ENCODE data around the gene ADGRV1. TPM values are rescaled to one million over a fixed set of nuclear protein-coding genes. Genes with fewer than 3 reads are reported as not detected.

The ADGRV1 gene
- total and polyA plus RNA-seq, 9 of the 15 experiments (the other 6 are each of a cell fraction or from before 2014, with no cell fraction given), result 21.7 to 156 (median 58.2) TPM

DNA sequence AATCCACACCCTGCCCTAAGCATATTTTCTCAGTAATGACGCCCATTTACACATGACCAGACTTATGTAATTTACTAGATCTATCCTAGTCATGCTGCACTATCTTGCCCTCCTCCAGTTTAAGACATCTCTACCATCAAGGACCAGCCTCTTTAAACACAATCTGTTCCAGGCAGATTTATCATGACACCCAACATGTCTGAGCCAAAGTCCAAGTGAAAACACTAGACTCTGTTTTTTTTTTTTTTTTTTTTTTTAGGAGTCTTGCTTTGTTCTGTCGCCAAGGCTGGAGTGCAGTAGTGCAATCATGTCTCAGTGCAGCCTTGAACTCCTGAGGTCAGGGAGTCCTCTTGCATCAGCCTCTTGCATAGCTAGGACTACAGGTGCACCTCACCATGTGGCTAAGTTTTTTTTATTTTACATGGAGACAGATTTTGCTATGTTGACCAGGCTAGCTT is 469.9 kb downstream of the ADGRV1 start (continued):
- TF ChIP-seq SMARCE1 (IDR thresholded peaks at IDR 0.05) (peak; percentile 28; the same call in 1 of the 2 replicates), SMAD4 (CRISPR knock-in tag; conservative IDR thresholded peaks at IDR 0.05) (peak; percentile 90), NCOA1 (IDR thresholded peaks at IDR 0.05; ENCODE audit: low read depth) (no peak), JUND (IDR thresholded peaks at IDR 0.05; ENCODE audit: borderline replicate concordance, low read depth, low read length) (peak; percentile 45; the same call in 1 of the 2 replicates), JUND (tag; IDR thresholded peaks at IDR 0.05; ENCODE audit: borderline replicate concordance, low read depth, low read length) (0 out of 3 replicates have a peak, but pooled peaks have one; percentile 18), ZNF644 (tag; IDR thresholded peaks at IDR 0.05; ENCODE audit: low read depth) (0 out of 2 replicates have a peak, but pooled peaks have one; percentile 55), MTA2 (IDR thresholded peaks at IDR 0.05; ENCODE audit: low read depth) (peak; percentile 52; the same call in 1 of the 2 replicates), ZNF232 (CRISPR knock-in tag; IDR thresholded peaks at IDR 0.05) (no peak), CBX3 (IDR thresholded peaks at IDR 0.05; ENCODE audit: borderline replicate concordance in 1 of 2, low read length in 2 of 2) (no peak), POLR2AphosphoS2 (IDR thresholded peaks at IDR 0.05; ENCODE audit: low read length) (no peak), PCBP1 (IDR thresholded peaks at IDR 0.05; ENCODE audit: low read depth, low read length, poor library complexity, severe bottlenecking) (no peak), SRF (CRISPR knock-in tag; IDR thresholded peaks at IDR 0.05) (no peak), ZNF175 (CRISPR knock-in tag; IDR thresholded peaks at IDR 0.05; ENCODE audit: low read depth) (peak; percentile 52; the same call in 1 of the 2 replicates), RBFOX2 (IDR thresholded peaks at IDR 0.05; ENCODE audit: low read depth, low read length) (no peak), NCOR1 (IDR thresholded peaks at IDR 0.05) (peak; percentile 79), E2F3 (CRISPR knock-in tag; IDR thresholded peaks at IDR 0.05) (no peak), ZNF197 (CRISPR knock-in tag; IDR thresholded peaks at IDR 0.05; ENCODE audit: low read depth) (no peak)
- TF ChIP-seq, protein P1, sequence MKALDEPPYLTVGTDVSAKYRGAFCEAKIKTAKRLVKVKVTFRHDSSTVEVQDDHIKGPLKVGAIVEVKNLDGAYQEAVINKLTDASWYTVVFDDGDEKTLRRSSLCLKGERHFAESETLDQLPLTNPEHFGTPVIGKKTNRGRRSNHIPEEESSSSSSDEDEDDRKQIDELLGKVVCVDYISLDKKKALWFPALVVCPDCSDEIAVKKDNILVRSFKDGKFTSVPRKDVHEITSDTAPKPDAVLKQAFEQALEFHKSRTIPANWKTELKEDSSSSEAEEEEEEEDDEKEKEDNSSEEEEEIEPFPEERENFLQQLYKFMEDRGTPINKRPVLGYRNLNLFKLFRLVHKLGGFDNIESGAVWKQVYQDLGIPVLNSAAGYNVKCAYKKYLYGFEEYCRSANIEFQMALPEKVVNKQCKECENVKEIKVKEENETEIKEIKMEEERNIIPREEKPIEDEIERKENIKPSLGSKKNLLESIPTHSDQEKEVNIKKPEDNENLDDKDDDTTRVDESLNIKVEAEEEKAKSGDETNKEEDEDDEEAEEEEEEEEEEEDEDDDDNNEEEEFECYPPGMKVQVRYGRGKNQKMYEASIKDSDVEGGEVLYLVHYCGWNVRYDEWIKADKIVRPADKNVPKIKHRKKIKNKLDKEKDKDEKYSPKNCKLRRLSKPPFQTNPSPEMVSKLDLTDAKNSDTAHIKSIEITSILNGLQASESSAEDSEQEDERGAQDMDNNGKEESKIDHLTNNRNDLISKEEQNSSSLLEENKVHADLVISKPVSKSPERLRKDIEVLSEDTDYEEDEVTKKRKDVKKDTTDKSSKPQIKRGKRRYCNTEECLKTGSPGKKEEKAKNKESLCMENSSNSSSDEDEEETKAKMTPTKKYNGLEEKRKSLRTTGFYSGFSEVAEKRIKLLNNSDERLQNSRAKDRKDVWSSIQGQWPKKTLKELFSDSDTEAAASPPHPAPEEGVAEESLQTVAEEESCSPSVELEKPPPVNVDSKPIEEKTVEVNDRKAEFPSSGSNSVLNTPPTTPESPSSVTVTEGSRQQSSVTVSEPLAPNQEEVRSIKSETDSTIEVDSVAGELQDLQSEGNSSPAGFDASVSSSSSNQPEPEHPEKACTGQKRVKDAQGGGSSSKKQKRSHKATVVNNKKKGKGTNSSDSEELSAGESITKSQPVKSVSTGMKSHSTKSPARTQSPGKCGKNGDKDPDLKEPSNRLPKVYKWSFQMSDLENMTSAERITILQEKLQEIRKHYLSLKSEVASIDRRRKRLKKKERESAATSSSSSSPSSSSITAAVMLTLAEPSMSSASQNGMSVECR (CRISPR knock-in tag; IDR thresholded peaks at IDR 0.05), result no peak
- TF ChIP-seq, protein P2, sequence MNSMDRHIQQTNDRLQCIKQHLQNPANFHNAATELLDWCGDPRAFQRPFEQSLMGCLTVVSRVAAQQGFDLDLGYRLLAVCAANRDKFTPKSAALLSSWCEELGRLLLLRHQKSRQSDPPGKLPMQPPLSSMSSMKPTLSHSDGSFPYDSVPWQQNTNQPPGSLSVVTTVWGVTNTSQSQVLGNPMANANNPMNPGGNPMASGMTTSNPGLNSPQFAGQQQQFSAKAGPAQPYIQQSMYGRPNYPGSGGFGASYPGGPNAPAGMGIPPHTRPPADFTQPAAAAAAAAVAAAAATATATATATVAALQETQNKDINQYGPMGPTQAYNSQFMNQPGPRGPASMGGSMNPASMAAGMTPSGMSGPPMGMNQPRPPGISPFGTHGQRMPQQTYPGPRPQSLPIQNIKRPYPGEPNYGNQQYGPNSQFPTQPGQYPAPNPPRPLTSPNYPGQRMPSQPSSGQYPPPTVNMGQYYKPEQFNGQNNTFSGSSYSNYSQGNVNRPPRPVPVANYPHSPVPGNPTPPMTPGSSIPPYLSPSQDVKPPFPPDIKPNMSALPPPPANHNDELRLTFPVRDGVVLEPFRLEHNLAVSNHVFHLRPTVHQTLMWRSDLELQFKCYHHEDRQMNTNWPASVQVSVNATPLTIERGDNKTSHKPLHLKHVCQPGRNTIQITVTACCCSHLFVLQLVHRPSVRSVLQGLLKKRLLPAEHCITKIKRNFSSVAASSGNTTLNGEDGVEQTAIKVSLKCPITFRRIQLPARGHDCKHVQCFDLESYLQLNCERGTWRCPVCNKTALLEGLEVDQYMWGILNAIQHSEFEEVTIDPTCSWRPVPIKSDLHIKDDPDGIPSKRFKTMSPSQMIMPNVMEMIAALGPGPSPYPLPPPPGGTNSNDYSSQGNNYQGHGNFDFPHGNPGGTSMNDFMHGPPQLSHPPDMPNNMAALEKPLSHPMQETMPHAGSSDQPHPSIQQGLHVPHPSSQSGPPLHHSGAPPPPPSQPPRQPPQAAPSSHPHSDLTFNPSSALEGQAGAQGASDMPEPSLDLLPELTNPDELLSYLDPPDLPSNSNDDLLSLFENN (IDR thresholded peaks at IDR 0.05; ENCODE audit: low read depth in 2 of 2, low read length in 2 of 2), result 0 out of 4 replicates have a peak, but pooled peaks of 1 of the 2 experiments have one; percentile 17

All from K562 (cell line).